Astrocyte (in vitro differentiated cells and primary cell): ENCODE measurements around the gene ARID2. TPM values are rescaled to one million over a fixed set of nuclear protein-coding genes. Genes with fewer than 3 reads are reported as not detected.

ENCODE experiments used
- DNase-seq: peaks from one replicate; pipeline ENCODE4 v3.0.0-alpha.2; 2010; ENCODE audit warnings: low read depth
- FAIRE-seq: peaks from 2 replicates; lab custom pipeline; 2011; peaks lifted over from hg19 to GRCh38; lab: Jason Lieb, UNC
- H2AFZ ChIP-seq: 2 replicates; pipeline ENCODE4 v1.6.0; 2012; ENCODE audit warnings: low read depth, low read length, inconsistent platforms
- H3K27ac ChIP-seq: 2 replicates; pipeline ENCODE4 v1.5.1; 2011; ENCODE audit warnings: low read depth, low read length, inconsistent platforms
- H3K27me3 ChIP-seq: 2 replicates; pipeline ENCODE4 v1.6.0; 2011; ENCODE audit warnings: low read length, inconsistent platforms; ENCODE audit not compliant: insufficient read depth
- H3K36me3 ChIP-seq: 2 replicates; pipeline ENCODE4 v1.5.1; 2011; ENCODE audit warnings: low read length, inconsistent platforms; ENCODE audit not compliant: insufficient read depth
- H3K4me1 ChIP-seq: 2 replicates; pipeline ENCODE4 v1.5.1; 2011; ENCODE audit warnings: low read length, inconsistent platforms; ENCODE audit not compliant: insufficient read depth
- H3K4me2 ChIP-seq: 2 replicates; pipeline ENCODE4 v1.6.0; 2012; ENCODE audit warnings: low read length, inconsistent platforms
- H3K4me3 ChIP-seq: 2 replicates; pipeline ENCODE4 v1.5.1; 2011; ENCODE audit warnings: low read depth, mild to moderate bottlenecking, low read length, inconsistent platforms; ENCODE audit not compliant: insufficient read depth
- H3K79me2 ChIP-seq: 2 replicates; pipeline ENCODE4 v1.6.0; 2012; ENCODE audit warnings: mild to moderate bottlenecking, low read length, inconsistent platforms; ENCODE audit not compliant: insufficient read depth
- H3K9ac ChIP-seq: 2 replicates; pipeline ENCODE4 v1.6.0; 2012; ENCODE audit warnings: mild to moderate bottlenecking, low read length, inconsistent platforms
- H3K9me3 ChIP-seq: 2 replicates; pipeline ENCODE4 v1.5.1; 2012; ENCODE audit warnings: low read depth, mild to moderate bottlenecking, low read length, inconsistent platforms; ENCODE audit not compliant: insufficient read depth
- H4K20me1 ChIP-seq: 2 replicates; pipeline ENCODE4 v1.6.0; 2012; ENCODE audit warnings: low read length, inconsistent platforms; ENCODE audit not compliant: insufficient read depth
- H3K27ac Mint-ChIP-seq: one replicate; pipeline ENCODE4 v1.8.0; 2021; ENCODE audit warnings: mild to moderate bottlenecking, mixed read lengths; ENCODE audit not compliant: unreplicated experiment
- H3K27me3 Mint-ChIP-seq: one replicate; pipeline ENCODE4 v1.8.0; 2021; ENCODE audit warnings: low read depth, mixed read lengths; ENCODE audit not compliant: unreplicated experiment
- H3K36me3 Mint-ChIP-seq: one replicate; pipeline ENCODE4 v1.8.0; 2021; ENCODE audit warnings: low read depth, mixed read lengths; ENCODE audit not compliant: unreplicated experiment
- H3K4me1 Mint-ChIP-seq: one replicate; pipeline ENCODE4 v1.8.0; 2021; ENCODE audit warnings: low read depth, mixed read lengths; ENCODE audit not compliant: unreplicated experiment
- H3K4me3 Mint-ChIP-seq: one replicate; pipeline ENCODE4 v1.8.0; 2021; ENCODE audit warnings: mild to moderate bottlenecking, moderate library complexity, mixed read lengths; ENCODE audit not compliant: unreplicated experiment
- H3K9me3 Mint-ChIP-seq: one replicate; pipeline ENCODE4 v1.8.0; 2021; ENCODE audit warnings: mild to moderate bottlenecking, mixed read lengths; ENCODE audit not compliant: unreplicated experiment
- CTCF ChIP-seq: IDR thresholded peaks from 2 replicates; pipeline ENCODE4 v1.5.1; 2011; ENCODE audit warnings: low read depth, mild to moderate bottlenecking, inconsistent platforms, low read length, moderate library complexity; ENCODE audit not compliant: insufficient read depth
- EZH2 ChIP-seq: IDR thresholded peaks from 2 replicates; pipeline ENCODE4 v1.6.1; 2012; ENCODE audit warnings: mild to moderate bottlenecking, low read length, inconsistent platforms; ENCODE audit not compliant: insufficient read depth
- total RNA-seq: library from RNA; stranded (reverse); gene quantifications from 2 replicates; pipeline ENCODE4 v1.2.1, GENCODE V29; 2021

ARID2 gene
- total RNA-seq, 1 donor from 2014 or later, result 23.8 TPM

- no peak overlapping the region for H3K4me3 ChIP-seq
- Mint-ChIP-seq H3K36me3 (peaks cover 18% of the 10 kb centered on the region), H3K4me1 (no peaks in the 10 kb centered on the region)
These were observed 160.8 kb downstream of the ARID2 start for GRCh38 chr12:45890276-45890675.

DNA sequence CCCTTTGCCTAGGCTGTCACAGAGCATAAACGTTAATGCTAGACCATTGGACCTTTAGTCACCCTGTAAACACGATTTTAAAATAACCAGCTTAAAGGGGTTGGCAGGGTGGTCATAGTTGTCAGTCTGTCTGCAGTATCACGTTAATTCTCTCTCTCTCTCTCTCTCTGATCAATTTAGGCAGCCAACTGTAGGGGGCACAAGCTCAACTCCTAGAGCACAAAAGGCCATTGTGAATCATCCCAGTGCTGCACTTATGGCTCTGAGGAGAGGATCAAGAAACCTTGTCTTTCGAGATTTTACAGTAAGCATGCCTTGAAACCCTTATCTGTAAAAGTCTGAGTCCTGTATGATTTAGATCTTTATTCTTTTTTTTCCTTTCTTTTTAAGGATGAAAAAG lies 163.7 kb downstream of the ARID2 start:
- TF ChIP-seq EZH2 (no peak), CTCF (no peak)
- Histone ChIP-seq H3K9me3 (no peaks in the 10 kb centered on the region), H3K27me3 (no peaks in the 10 kb centered on the region), H3K27ac (no peak overlapping the region), H3K4me2 (no peak overlapping the region), H3K4me3 (no peak overlapping the region), H4K20me1 (no peaks in the 10 kb centered on the region), H3K36me3 (peaks cover 13% of the 10 kb centered on the region), H3K4me1 (no peaks in the 10 kb centered on the region), H2AFZ (no peak overlapping the region), H3K79me2 (no peaks in the 10 kb centered on the region), H3K9ac (no peak overlapping the region)
- H3K4me1 Mint-ChIP-seq, result no peaks in the 10 kb centered on the region
- H3K27me3 Mint-ChIP-seq, result no peaks in the 10 kb centered on the region
- DNase-seq, result no peak
- no peaks in the 10 kb centered on the region for H3K9me3 Mint-ChIP-seq
- peaks cover 7% of the 10 kb centered on the region for H3K36me3 Mint-ChIP-seq
- no peak overlapping the region for H3K27ac Mint-ChIP-seq
- FAIRE-seq, result no peak
- no peak overlapping the region for H3K4me3 Mint-ChIP-seq

More at GRCh38 chr12:45890276-45890675, 160.8 kb downstream of the ARID2 start:
- Histone ChIP-seq H3K79me2 (no peaks in the 10 kb centered on the region), H3K27me3 (no peaks in the 10 kb centered on the region), H3K9me3 (no peaks in the 10 kb centered on the region), H3K4me2 (no peak overlapping the region), H2AFZ (no peak overlapping the region), H3K9ac (no peak overlapping the region), H3K4me1 (no peaks in the 10 kb centered on the region), H4K20me1 (no peaks in the 10 kb centered on the region), H3K36me3 (peaks cover 11% of the 10 kb centered on the region), H3K27ac (no peak overlapping the region)
- Mint-ChIP-seq H3K9me3 (peaks cover 2% of the 10 kb centered on the region), H3K27me3 (no peaks in the 10 kb centered on the region), H3K27ac (no peak overlapping the region), H3K4me3 (no peak overlapping the region)
- FAIRE-seq, result no peak
- no peak for DNase-seq
- TF ChIP-seq CTCF, result no peak
- no peak for TF ChIP-seq EZH2

GRCh38 chr12:45895961-45896360 lies 166.5 kb downstream of the ARID2 start:
- Mint-ChIP-seq H3K9me3 (no peaks in the 10 kb centered on the region), H3K27me3 (no peaks in the 10 kb centered on the region), H3K36me3 (peaks cover 7% of the 10 kb centered on the region), H3K27ac (no peak overlapping the region), H3K4me1 (no peaks in the 10 kb centered on the region), H3K4me3 (no peak overlapping the region)
- Histone ChIP-seq H3K79me2 (no peaks in the 10 kb centered on the region), H3K27ac (no peak overlapping the region), H3K36me3 (peaks cover 13% of the 10 kb centered on the region), H3K4me3 (no peak overlapping the region), H3K4me1 (no peaks in the 10 kb centered on the region), H3K27me3 (no peaks in the 10 kb centered on the region), H2AFZ (no peak overlapping the region), H3K4me2 (no peak overlapping the region), H4K20me1 (no peaks in the 10 kb centered on the region), H3K9ac (no peak overlapping the region), H3K9me3 (no peaks in the 10 kb centered on the region)
- DNase-seq (no peak), FAIRE-seq (no peak)
- TF ChIP-seq EZH2 (no peak), CTCF (no peak)
